GM12878 (cell line): ENCODE data around the gene ST6GALNAC3. TPM values are rescaled to one million over a fixed set of nuclear protein-coding genes. Genes with fewer than 3 reads are reported as not detected.

Source experiments
- ATAC-seq: fragments of 200-7000 bp; cut with Tn5 transposase; 3 replicates; pipeline ENCODE4 v1.9.1; 2020; ENCODE audit warnings: mild to moderate bottlenecking, moderate library complexity
- BruUV-seq: library from RNA; stranded (reverse); fragments of 400-500 nt; replicated peaks from 2 replicates; lab custom pipeline; 2021; lab: Mats Ljungman, UMichigan
- CTCF ChIA-PET: fragments of 300-600 bp; sonication (Branson Sonifier 250); formaldehyde crosslinking; extraction: SDS; loops from one replicate; lab custom pipeline; 2021; ENCODE audit warnings: inconsistent platforms; lab: Yijun Ruan, JAX
- POLR2A ChIA-PET: fragments of 350-600 bp; formaldehyde crosslinking; extraction: SDS; loops from one replicate; lab custom pipeline; 2021; ENCODE audit warnings: inconsistent platforms; lab: Charles Lee
- RAD21 ChIA-PET: fragments of 300-600 bp; sonication (Branson Sonifier 250); formaldehyde crosslinking; loops from one replicate; lab custom pipeline; 2023; ENCODE audit warnings: antibody characterized with exemption; ENCODE audit not compliant: unreplicated experiment; lab: Charles Lee
- SMC1A ChIA-PET: fragments of 300-600 bp; sonication (Branson Sonifier 250); formaldehyde crosslinking; loops from one replicate; lab custom pipeline; 2023; ENCODE audit not compliant: unreplicated experiment, uncharacterized antibody; lab: Charles Lee
- DNase-seq: peaks from one replicate; pipeline ENCODE4 v3.0.0-alpha.2; 2011; ENCODE audit warnings: low read depth, low spot score
- FAIRE-seq: peaks from 3 replicates; lab custom pipeline; 2011; peaks lifted over from hg19 to GRCh38; lab: Jason Lieb, UNC
- H2AFZ ChIP-seq: 2 replicates; pipeline ENCODE4 v1.6.0; 2011; ENCODE audit warnings: low read depth, low read length, control low read depth; ENCODE audit not compliant: control insufficient read depth
- H3K27ac ChIP-seq: 2 replicates; pipeline ENCODE4 v1.5.1; 2011; ENCODE audit warnings: control low read depth; ENCODE audit not compliant: control insufficient read depth, insufficient read depth
- H3K27me3 ChIP-seq, 2 experiments: replicated peaks in 1 of 2; 2 replicates each; pipeline versions ENCODE4 v1.6.0 to v1.6.1; 2011; ENCODE audit warnings: low read length in 1 of 2; ENCODE audit not compliant: control insufficient read depth in 2 of 2, insufficient read depth in 2 of 2
- H3K36me3 ChIP-seq, 2 experiments: 2 replicates each; pipeline ENCODE4 v1.5.1; 2011; ENCODE audit warnings: low read length in 1 of 2; ENCODE audit not compliant: control insufficient read depth in 2 of 2, insufficient read depth in 2 of 2
- H3K4me1 ChIP-seq: 2 replicates; pipeline ENCODE4 v1.6.1; 2011; ENCODE audit warnings: mild to moderate bottlenecking, low read length, moderate library complexity, mixed read lengths; ENCODE audit not compliant: control insufficient read depth, insufficient read depth
- H3K4me2 ChIP-seq: 2 replicates; pipeline ENCODE4 v1.6.0; 2011; ENCODE audit warnings: control low read depth; ENCODE audit not compliant: control insufficient read depth, insufficient read depth
- H3K4me3 ChIP-seq: fragments of 200-600 bp; sonication (generic); 2 replicates; pipeline ENCODE4 v1.5.1; 2016
- H3K79me2 ChIP-seq: 2 replicates; pipeline ENCODE4 v1.6.0; 2011; ENCODE audit warnings: low read length; ENCODE audit not compliant: control insufficient read depth, insufficient read depth
- H3K9ac ChIP-seq: 2 replicates; pipeline ENCODE4 v1.8.0; 2011; ENCODE audit warnings: low read length, control low read depth, mixed read lengths; ENCODE audit not compliant: control insufficient read depth, insufficient read depth
- H3K9me3 ChIP-seq: replicated peaks from 3 replicates; pipeline ENCODE4 v1.5.1; 2011; ENCODE audit warnings: mild to moderate bottlenecking, low read length; ENCODE audit not compliant: control insufficient read depth, insufficient read depth
- H4K20me1 ChIP-seq: 2 replicates; pipeline ENCODE4 v1.6.0; 2011; ENCODE audit not compliant: control insufficient read depth, insufficient read depth
- CEBPZ ChIP-seq: fragments of 150-350 bp; IDR thresholded peaks from 2 replicates; pipeline ENCODE4 v1.6.1; 2016; ENCODE audit warnings: low read depth, low read length
- CREB1 ChIP-seq: IDR thresholded peaks from 2 replicates; pipeline ENCODE4 v1.6.1; 2012; ENCODE audit warnings: low read depth, mild to moderate bottlenecking, inconsistent platforms
- ESRRA ChIP-seq: IDR thresholded peaks from 2 replicates; pipeline ENCODE4 v1.6.1; 2012; ENCODE audit warnings: mild to moderate bottlenecking, low read length, improper control_type of control experiment
- FOS ChIP-seq: IDR thresholded peaks from 3 replicates; pipeline ENCODE4 v1.6.1; 2011; ENCODE audit warnings: borderline replicate concordance; ENCODE audit not compliant: insufficient read length; ENCODE audit errors: extremely low read depth
- FOXK2 ChIP-seq: fragments of 450-650 bp; IDR thresholded peaks from 2 replicates; pipeline ENCODE4 v1.6.1; 2017; ENCODE audit warnings: mild to moderate bottlenecking, moderate library complexity
- GATAD2B ChIP-seq: fragments of 450-650 bp; conservative IDR thresholded peaks from 2 replicates; pipeline ENCODE4 v1.6.1; 2017; ENCODE audit warnings: low read depth, mild to moderate bottlenecking, moderate library complexity
- LARP7 ChIP-seq: fragments of 450-650 bp; IDR thresholded peaks from 2 replicates; pipeline ENCODE4 v1.6.1; 2017; ENCODE audit warnings: mild to moderate bottlenecking
- MTA2 ChIP-seq: fragments of 450-650 bp; IDR thresholded peaks from 2 replicates; pipeline ENCODE4 v1.6.1; 2016; ENCODE audit warnings: low read depth, mild to moderate bottlenecking, moderate library complexity
- MXI1 ChIP-seq: fragments of 150-350 bp; IDR thresholded peaks from 2 replicates; pipeline ENCODE4 v1.6.1; 2011; ENCODE audit warnings: low read depth, mild to moderate bottlenecking, inconsistent platforms, low read length, improper control_type of control experiment
- PAX8 ChIP-seq: fragments of 450-650 bp; IDR thresholded peaks from 2 replicates; pipeline ENCODE4 v1.6.1; 2017; ENCODE audit warnings: mild to moderate bottlenecking, moderate library complexity
- RB1 ChIP-seq: fragments of 450-650 bp; formaldehyde crosslinking; IDR thresholded peaks from 2 replicates; pipeline ENCODE4 v1.6.1; 2017; ENCODE audit warnings: mild to moderate bottlenecking, borderline replicate concordance
- RUNX3 ChIP-seq: IDR thresholded peaks from 2 replicates; pipeline ENCODE4 v1.6.1; 2012; ENCODE audit warnings: low read length, inconsistent platforms
- SREBF2 ChIP-seq: IDR thresholded peaks from 2 replicates; pipeline ENCODE4 v1.6.1; 2012; ENCODE audit warnings: mild to moderate bottlenecking, low read length
- TARDBP ChIP-seq: IDR thresholded peaks from 2 replicates; pipeline ENCODE4 v1.6.1; 2016; ENCODE audit warnings: borderline replicate concordance
- ZBTB40 ChIP-seq: fragments of 450-650 bp; IDR thresholded peaks from 2 replicates; pipeline ENCODE4 v1.6.1; 2016; ENCODE audit warnings: mild to moderate bottlenecking, moderate library complexity, borderline replicate concordance
- ZNF622 ChIP-seq: fragments of 450-650 bp; IDR thresholded peaks from 2 replicates; pipeline ENCODE4 v1.6.1; 2017; ENCODE audit warnings: mild to moderate bottlenecking, inconsistent platforms
- WGBS: methylation state at CpG from one replicate; pipeline ENCODE4 v1.1.6; 2016; ENCODE audit warnings: low lambda C conversion rate; ENCODE audit not compliant: insufficient replicate concordance, insufficient coverage; ENCODE audit errors: missing lambda C conversion rate; 5-methylcytosine and 5-hydroxymethylcytosine counted together
- in situ Hi-C: fragments of 300-500 bp; cut with MboI; formaldehyde crosslinking; loops from 9 replicates; pipeline ENCODE4 v1.14.3; 2018; ENCODE audit warnings: mixed read lengths
- intact Hi-C: fragments of 100-400 bp; cut with micrococcal nuclease; formaldehyde crosslinking; loops from one replicate; pipeline ENCODE4 v1.14.2; 2022; ENCODE audit not compliant: unreplicated experiment
- polyA plus RNA-seq, 11 experiments: library from polyadenylated mRNA; depleted of rRNA in 4 of 11; unstranded in 6 of 11; stranded (reverse) in 5 of 11; fragments of >200 nt; fragmentation: Nextera tagmentation in 4 of 11; fragmentation: Illumina TruSeq in 1 of 11; extraction: Ambion mirVana in 4 of 11; extraction: Trizol in 1 of 11; gene quantifications; 1 replicate in 1 of 11; 2 replicates in 10 of 11; pipeline versions ENCODE4 v1.2.1 to v1.2.3, GENCODE V29; 2011 to 2016; ENCODE audit warnings: inconsistent platforms in 2 of 11, missing spikeins in 2 of 11, low read depth in 1 of 11
- total RNA-seq, 4 experiments: library from RNA; depleted of rRNA in 3 of 4; stranded (reverse); fragments of >200 nt in 3 of 4; fragmentation: Illumina TruSeq in 1 of 4; extraction: Trizol in 1 of 4; gene quantifications; 2 replicates each; pipeline versions ENCODE4 v1.2.1 to v1.2.3, GENCODE V29; 2013 to 2021

Gene ST6GALNAC3
- total and polyA plus RNA-seq, 10 of the 15 experiments (the other 5 are each of a cell fraction or from before 2014, with no cell fraction given) = 0.04 to 0.68 (median 0.18) TPM; not detected in 3

- no peak overlapping the region for H3K9ac ChIP-seq
- no peaks in the 10 kb centered on the region for H3K27me3 ChIP-seq
- intact Hi-C loops = no loop called here
- H3K79me2 ChIP-seq = no peaks in the 10 kb centered on the region
- ChIA-PET SMC1A (no interaction called here), POLR2A (no interaction called here), CTCF (no interaction called here)
- no peak for ATAC-seq
- no peak overlapping the region for H2AFZ ChIP-seq
- 0% methylated on average over 2 of the region's 2 CpGs for WGBS
- TF ChIP-seq ESRRA (no peak), GATAD2B (no peak), FOXK2 (no peak), CREB1 (no peak), TARDBP (no peak), SREBF2 (no peak), PAX8 (no peak), RUNX3 (no peak), FOS (no peak), ZBTB40 (no peak), LARP7 (no peak), MXI1 (no peak), MTA2 (no peak), ZNF622 (no peak), CEBPZ (no peak), RB1 (no peak)
- TF ChIP-seq, all 136 proteins: peak for 0
- FAIRE-seq = no peak
- Histone ChIP-seq H3K27ac (no peak overlapping the region), H3K4me2 (no peak overlapping the region), H3K4me3 (no peak overlapping the region), H3K9me3 (no peaks in the 10 kb centered on the region), H4K20me1 (no peaks in the 10 kb centered on the region), H3K36me3 (no peaks in the 10 kb centered on the region), H3K4me1 (no peaks in the 10 kb centered on the region)
- RAD21 ChIA-PET = no interaction called here
- BruUV-seq = no TSS peak
- in situ Hi-C loops = no loop called here
- no peak for DNase-seq
Observed at GRCh38 chr1:76482272-76482671, 407.7 kb downstream of the ST6GALNAC3 start.
